IMR-90 (cell line): ENCODE results near the gene RXRB. TPM values are rescaled to one million over a fixed set of nuclear protein-coding genes. Genes with fewer than 3 reads are reported as not detected.

ENCODE experiments used
- ATAC-seq: fragments of 200-7000 bp; cut with Tn5 transposase; 2 replicates; pipeline ENCODE4 v1.9.1; 2020; ENCODE audit warnings: low read depth, mild to moderate bottlenecking, moderate library complexity
- BruUV-seq: library from RNA; stranded (reverse); fragments of 400-500 nt; replicated peaks from 2 replicates; lab custom pipeline; 2021; lab: Mats Ljungman, UMichigan
- CTCF ChIA-PET: fragments of 300-600 bp; formaldehyde crosslinking; extraction: SDS; loops from one replicate; lab custom pipeline; 2021; ENCODE audit warnings: antibody characterized with exemption; lab: Yijun Ruan, JAX
- POLR2A ChIA-PET: fragments of 300-600 bp; sonication (Branson Sonifier 250); formaldehyde crosslinking; loops from one replicate; lab custom pipeline; 2022; ENCODE audit warnings: antibody characterized with exemption; ENCODE audit not compliant: unreplicated experiment; lab: Charles Lee
- DNase-seq: peaks from one replicate; pipeline ENCODE4 v3.0.0; 2013
- H2AFZ ChIP-seq: replicated peaks from 2 replicates; pipeline ENCODE3; 2013; ENCODE audit warnings: low read length, mild to moderate bottlenecking; ENCODE audit not compliant: poor library complexity
- H2AK5ac ChIP-seq: 2 replicates; pipeline ENCODE4 v1.6.1; 2013; ENCODE audit warnings: low read depth, low read length, inconsistent platforms
- H2AK9ac ChIP-seq: replicated peaks from 2 replicates; pipeline ENCODE3; 2013; ENCODE audit warnings: mild to moderate bottlenecking, low read depth, low read length, moderate library complexity; ENCODE audit not compliant: poor library complexity
- H2BK120ac ChIP-seq: 2 replicates; pipeline ENCODE4 v1.6.1; 2013; ENCODE audit warnings: low read depth, low read length, inconsistent platforms
- H2BK15ac ChIP-seq: 3 replicates; pipeline ENCODE4 v1.6.1; 2013; ENCODE audit warnings: low read depth, low read length, inconsistent platforms
- H2BK20ac ChIP-seq: 2 replicates; pipeline ENCODE4 v1.6.1; 2013; ENCODE audit warnings: low read depth, mild to moderate bottlenecking, inconsistent platforms, low read length, moderate library complexity
- H2BK5ac ChIP-seq: 2 replicates; pipeline ENCODE4 v1.6.1; 2013; ENCODE audit warnings: mild to moderate bottlenecking, low read depth, low read length, inconsistent platforms; ENCODE audit not compliant: poor library complexity, severe bottlenecking
- H3K14ac ChIP-seq: replicated peaks from 2 replicates; pipeline ENCODE4 v1.6.1; 2013; ENCODE audit warnings: low read depth, low read length, inconsistent platforms
- H3K18ac ChIP-seq: 2 replicates; pipeline ENCODE4 v1.6.1; 2013; ENCODE audit warnings: low read depth, low read length, control low read depth
- H3K23ac ChIP-seq: 2 replicates; pipeline ENCODE4 v1.6.1; 2013; ENCODE audit warnings: low read depth, low read length, inconsistent platforms
- H3K27ac ChIP-seq: 2 replicates; pipeline ENCODE4 v1.5.1; 2013; ENCODE audit warnings: mild to moderate bottlenecking, control low read depth, low read length; ENCODE audit not compliant: insufficient read depth
- H3K27me3 ChIP-seq: 2 replicates; pipeline ENCODE4 v1.6.1; 2013; ENCODE audit warnings: low read length; ENCODE audit not compliant: control insufficient read depth, insufficient read depth
- H3K36me3 ChIP-seq: 2 replicates; pipeline ENCODE4 v1.6.1; 2013; ENCODE audit warnings: low read length, mixed read lengths; ENCODE audit not compliant: control insufficient read depth, insufficient read depth
- H3K4ac ChIP-seq: 2 replicates; pipeline ENCODE4 v1.6.1; 2013; ENCODE audit warnings: low read depth, low read length, inconsistent platforms
- H3K4me1 ChIP-seq: 2 replicates; pipeline ENCODE4 v1.6.1; 2013; ENCODE audit warnings: low read length, mixed read lengths; ENCODE audit not compliant: control insufficient read depth, insufficient read depth
- H3K4me2 ChIP-seq: 2 replicates; pipeline ENCODE4 v1.6.1; 2013; ENCODE audit warnings: low read depth, mild to moderate bottlenecking, control low read depth, low read length, moderate library complexity
- H3K4me3 ChIP-seq: 2 replicates; pipeline ENCODE4 v1.5.1; 2013; ENCODE audit warnings: low read depth, mild to moderate bottlenecking, control low read depth, low read length, moderate library complexity; ENCODE audit not compliant: insufficient read depth
- H3K56ac ChIP-seq: 2 replicates; pipeline ENCODE4 v1.6.1; 2013; ENCODE audit warnings: low read length, inconsistent platforms; ENCODE audit not compliant: insufficient read depth; ENCODE audit errors: extremely low read depth
- H3K79me1 ChIP-seq, 2 experiments: 2 replicates each; pipeline ENCODE4 v1.6.1; 2013; ENCODE audit warnings: low read length in 2 of 2, inconsistent platforms in 1 of 2, low read depth in 1 of 2
- H3K9ac ChIP-seq: 2 replicates; pipeline ENCODE4 v1.6.1; 2013; ENCODE audit warnings: low read depth, low read length, control low read depth
- H3K9me1 ChIP-seq: 2 replicates; pipeline ENCODE4 v1.6.1; 2013; ENCODE audit warnings: low read length, inconsistent platforms; ENCODE audit not compliant: insufficient read depth
- H3K9me3 ChIP-seq: 2 replicates; pipeline ENCODE4 v1.6.1; 2013; ENCODE audit warnings: low read length; ENCODE audit not compliant: control insufficient read depth, insufficient read depth
- H4K20me1 ChIP-seq: 2 replicates; pipeline ENCODE4 v1.6.1; 2013; ENCODE audit warnings: low read length, inconsistent platforms; ENCODE audit not compliant: insufficient read depth
- H4K5ac ChIP-seq: 2 replicates; pipeline ENCODE4 v1.6.1; 2013; ENCODE audit warnings: mild to moderate bottlenecking, low read depth, low read length, control low read depth
- H4K8ac ChIP-seq, 2 experiments: 2 replicates each; pipeline ENCODE4 v1.6.1; 2013; ENCODE audit warnings: low read depth in 2 of 2, low read length in 2 of 2, control low read depth in 1 of 2, inconsistent platforms in 1 of 2
- H4K91ac ChIP-seq: 2 replicates; pipeline ENCODE4 v1.6.1; 2013; ENCODE audit warnings: low read depth, low read length, inconsistent platforms; ENCODE audit not compliant: insufficient read depth
- CHD1 ChIP-seq: IDR thresholded peaks from 2 replicates; pipeline ENCODE4 v1.6.1; 2012; ENCODE audit warnings: low read depth, low read length, improper control_type of control experiment
- MAFK ChIP-seq: IDR thresholded peaks from 2 replicates; pipeline ENCODE4 v1.6.1; 2012; ENCODE audit warnings: low read depth, low read length, improper control_type of control experiment
- MAZ ChIP-seq: IDR thresholded peaks from 2 replicates; pipeline ENCODE4 v1.6.1; 2012; ENCODE audit warnings: low read depth, mild to moderate bottlenecking, low read length, improper control_type of control experiment, moderate library complexity, borderline replicate concordance
- MXI1 ChIP-seq: IDR thresholded peaks from 2 replicates; pipeline ENCODE4 v1.6.1; 2012; ENCODE audit warnings: low read depth, mild to moderate bottlenecking, low read length, moderate library complexity, borderline replicate concordance
- RAD21 ChIP-seq: IDR thresholded peaks from 2 replicates; pipeline ENCODE4 v1.6.1; 2012; ENCODE audit warnings: low read length, improper control_type of control experiment
- RCOR1 ChIP-seq: IDR thresholded peaks from 2 replicates; pipeline ENCODE4 v1.6.1; 2012; ENCODE audit warnings: mild to moderate bottlenecking, low read length, improper control_type of control experiment; ENCODE audit not compliant: insufficient replicate concordance
- SMC3 ChIP-seq: fragments of 150-350 bp; IDR thresholded peaks from 2 replicates; pipeline ENCODE4 v1.6.1; 2016; ENCODE audit warnings: low read depth, mild to moderate bottlenecking, antibody characterized with exemption, low read length, moderate library complexity
- WGBS, 2 experiments: methylation state at CpG; one replicate each; pipeline versions ENCODE4 v1.1.5 to v1.1.7; 2013; ENCODE audit warnings: missing lambda C conversion rate in 2 of 2; ENCODE audit not compliant: insufficient read length in 1 of 2; ENCODE audit errors: extremely low coverage in 2 of 2; 5-methylcytosine and 5-hydroxymethylcytosine counted together
- dilution Hi-C: fragments of 300-500 bp; cut with HindIII; formaldehyde crosslinking; loops from one replicate; pipeline ENCODE4 v1.14.3; 2018; ENCODE audit warnings: low sequenced_read_pairs; ENCODE audit not compliant: unreplicated experiment
- in situ Hi-C: fragments of 300-500 bp; cut with MboI; formaldehyde crosslinking; loops from 3 replicates; pipeline ENCODE4 v1.14.3; 2019; ENCODE audit warnings: low sequenced_read_pairs, inconsistent platforms, mixed read lengths
- intact Hi-C: fragments of 100-400 bp; cut with micrococcal nuclease; formaldehyde crosslinking; loops from 2 replicates; pipeline ENCODE4 v1.10.0; 2022
- polyA plus RNA-seq, 3 experiments: library from polyadenylated mRNA; depleted of rRNA; stranded (reverse); fragments of >200 nt; gene quantifications; 2 replicates each; pipeline ENCODE4 v1.2.3, GENCODE V29; 2012; ENCODE audit warnings: low replicate concordance in 1 of 3
- total RNA-seq: library from RNA; depleted of rRNA; stranded (reverse); fragments of >200 nt; gene quantifications from 2 replicates; pipeline ENCODE4 v1.2.3, GENCODE V29; 2012
- TF ChIP-seq, protein P1 (sequence below): fragments of 150-350 bp; IDR thresholded peaks from 2 replicates; pipeline ENCODE4 v1.6.1; 2017; ENCODE audit warnings: mild to moderate bottlenecking, antibody characterized with exemption, low read length, low read depth
- TF ChIP-seq, protein P2 (sequence below): fragments of 150-350 bp; IDR thresholded peaks from 2 replicates; pipeline ENCODE4 v1.6.1; 2016; ENCODE audit warnings: low read depth, mild to moderate bottlenecking, low read length, moderate library complexity, borderline replicate concordance

RXRB gene
- total and polyA plus RNA-seq, 2 of the 4 experiments (the other 2 are of a cell fraction) = 18.6 to 53.7 TPM

DNA sequence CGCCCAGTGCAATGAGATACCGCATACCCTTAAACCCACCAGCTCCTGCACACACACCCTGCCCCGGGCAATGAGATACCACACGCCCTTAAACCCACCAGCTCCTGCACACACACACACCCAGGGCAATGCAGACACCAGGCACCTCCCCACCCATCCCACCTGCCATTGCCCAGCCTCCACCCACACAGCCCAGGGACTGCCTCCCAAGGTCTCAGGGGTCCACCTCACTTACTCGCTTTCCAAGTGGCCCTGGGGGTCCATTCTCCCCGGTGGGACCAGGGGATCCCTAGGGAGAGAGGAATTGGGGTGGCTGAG is 32.2 kb downstream of the RXRB start:
- no peak overlapping the region for H4K5ac ChIP-seq
- no peaks in the 10 kb centered on the region for H3K4me1 ChIP-seq
- no peak overlapping the region for H4K91ac ChIP-seq
- no peaks in the 10 kb centered on the region for H3K36me3 ChIP-seq
- H3K4me2 ChIP-seq = no peak overlapping the region
- H3K79me1 ChIP-seq = no peaks in the 10 kb centered on the region
- in situ Hi-C loops = loop anchor here (10.0 kb wide), 1 partner anchor 153 kb away; no protein-coding TSS in a partner anchor
- no peak overlapping the region for H3K27ac ChIP-seq
- no peak overlapping the region for H2BK120ac ChIP-seq
- H2BK5ac ChIP-seq = no peak overlapping the region
- H3K4ac ChIP-seq = no peak overlapping the region
- no peak overlapping the region for H3K4me3 ChIP-seq
- ChIA-PET POLR2A (no interaction called here), CTCF (no interaction called here)
- no peak for DNase-seq
- no TSS peak for BruUV-seq
- no peaks in the 10 kb centered on the region for H3K9me3 ChIP-seq
- no peak overlapping the region for H4K8ac ChIP-seq
- intact Hi-C loops = no loop called here
- no peak overlapping the region for H3K18ac ChIP-seq
- no peak overlapping the region for H3K56ac ChIP-seq
- 40% methylated on average over 2 of the region's 6 CpGs; no CpG with 5 or more reads in 1 of the 2 experiments for WGBS, 2 experiments
- dilution Hi-C loops = no loop called here
- no peak overlapping the region for H2AK5ac ChIP-seq
- TF ChIP-seq SMC3 = no peak
- no peak for TF ChIP-seq RCOR1
- TF ChIP-seq, protein P1, sequence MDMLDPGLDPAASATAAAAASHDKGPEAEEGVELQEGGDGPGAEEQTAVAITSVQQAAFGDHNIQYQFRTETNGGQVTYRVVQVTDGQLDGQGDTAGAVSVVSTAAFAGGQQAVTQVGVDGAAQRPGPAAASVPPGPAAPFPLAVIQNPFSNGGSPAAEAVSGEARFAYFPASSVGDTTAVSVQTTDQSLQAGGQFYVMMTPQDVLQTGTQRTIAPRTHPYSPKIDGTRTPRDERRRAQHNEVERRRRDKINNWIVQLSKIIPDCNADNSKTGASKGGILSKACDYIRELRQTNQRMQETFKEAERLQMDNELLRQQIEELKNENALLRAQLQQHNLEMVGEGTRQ = no peak
- TF ChIP-seq RAD21 = no peak
- no peak for TF ChIP-seq MAZ
- no peak for TF ChIP-seq MAFK
- no peak for TF ChIP-seq CHD1
- TF ChIP-seq MXI1 = no peak
- TF ChIP-seq, protein P2, sequence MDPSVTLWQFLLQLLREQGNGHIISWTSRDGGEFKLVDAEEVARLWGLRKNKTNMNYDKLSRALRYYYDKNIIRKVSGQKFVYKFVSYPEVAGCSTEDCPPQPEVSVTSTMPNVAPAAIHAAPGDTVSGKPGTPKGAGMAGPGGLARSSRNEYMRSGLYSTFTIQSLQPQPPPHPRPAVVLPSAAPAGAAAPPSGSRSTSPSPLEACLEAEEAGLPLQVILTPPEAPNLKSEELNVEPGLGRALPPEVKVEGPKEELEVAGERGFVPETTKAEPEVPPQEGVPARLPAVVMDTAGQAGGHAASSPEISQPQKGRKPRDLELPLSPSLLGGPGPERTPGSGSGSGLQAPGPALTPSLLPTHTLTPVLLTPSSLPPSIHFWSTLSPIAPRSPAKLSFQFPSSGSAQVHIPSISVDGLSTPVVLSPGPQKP = no peak
- no peak overlapping the region for H3K9ac ChIP-seq
- no peak overlapping the region for H2AFZ ChIP-seq
- H2BK20ac ChIP-seq = no peak overlapping the region
- H3K23ac ChIP-seq = no peak overlapping the region
- H3K9me1 ChIP-seq = no peaks in the 10 kb centered on the region
- ATAC-seq = no peak
- H3K27me3 ChIP-seq = peaks cover 7% of the 10 kb centered on the region
- no peaks in the 10 kb centered on the region for H4K20me1 ChIP-seq
- no peak overlapping the region for H2BK15ac ChIP-seq
- no peak overlapping the region for H3K14ac ChIP-seq
- H2AK9ac ChIP-seq = no peak overlapping the region
